WTC11 (cell line): ENCODE data around the gene NANOG.

Experiments used
- ATF2 ChIP-seq: sonication (generic); formaldehyde crosslinking; IDR thresholded peaks from 2 replicates; pipeline ENCODE4 v1.8.1; 2022; ENCODE audit warnings: low read depth, missing genetic modification reagents, borderline replicate concordance
- ATF3 ChIP-seq: sonication (generic); formaldehyde crosslinking; conservative IDR thresholded peaks from 2 replicates; pipeline ENCODE4 v1.8.1; 2022; ENCODE audit warnings: mild to moderate bottlenecking, missing genetic modification reagents
- CTCF ChIP-seq: fragments of 200-600 bp; IDR thresholded peaks from 2 replicates; pipeline ENCODE4 v1.8.0; 2022; ENCODE audit warnings: antibody characterized with exemption
- FOXK1 ChIP-seq: sonication (generic); formaldehyde crosslinking; IDR thresholded peaks from 2 replicates; pipeline ENCODE4 v1.8.0; 2022; ENCODE audit warnings: mild to moderate bottlenecking, moderate library complexity, missing genetic modification reagents
- SMAD3 ChIP-seq: sonication (generic); formaldehyde crosslinking; IDR thresholded peaks from 2 replicates; pipeline ENCODE4 v1.8.0; 2022; ENCODE audit warnings: missing genetic modification reagents, mild to moderate bottlenecking, borderline replicate concordance

GRCh38 chr12:7832059-7832696 lies 43.0 kb downstream of the NANOG start:
- TF ChIP-seq CTCF, result no peak; the same call in 1 of the 2 replicates
- no peak for TF ChIP-seq ATF2
- no peak for TF ChIP-seq FOXK1 (CRISPR knock-in tag)
- no peak for TF ChIP-seq SMAD3
- TF ChIP-seq ATF3 (CRISPR knock-in tag), result no peak
